Gastrocnemius medialis (tissue), 4 donors: ENCODE data around the gene DNAH2.

ENCODE experiments used
- CTCF ChIP-seq, 5 experiments: fragments of 450-650 bp in 3 of 5; fragments of 200-600 bp in 2 of 5; sonication (generic) in 2 of 5; IDR thresholded peaks in 4 of 5; conservative IDR thresholded peaks in 1 of 5; 1 replicate in 4 of 5; 2 replicates in 1 of 5; pipeline ENCODE4 v1.5.1; 2016 to 2019; ENCODE audit warnings: antibody characterized with exemption in 5 of 5, mild to moderate bottlenecking in 3 of 5, moderate library complexity in 3 of 5
- POLR2A ChIP-seq, 2 donors: fragments of 450-650 bp; IDR thresholded peaks; one replicate each; pipeline ENCODE4 v1.6.1; 2017; ENCODE audit warnings: antibody characterized with exemption in 2 of 2, mild to moderate bottlenecking in 2 of 2, moderate library complexity in 2 of 2

GRCh38 chr17:7794075-7794663 is 76.6 kb downstream of the DNAH2 start:
- no peak for TF ChIP-seq CTCF (IDR thresholded peaks at IDR 0.05 in 4 of 5, conservative IDR thresholded peaks at IDR 0.05 in 1 of 5)
- TF ChIP-seq POLR2A (IDR thresholded peaks at IDR 0.05), result no peak
